ENCODE measurements around the gene TXK. TPM values are rescaled to one million over a fixed set of nuclear protein-coding genes. Genes with fewer than 3 reads are reported as not detected.

TXK gene
- total and polyA plus RNA-seq, 2 of the 13 experiments (the other 11 are each of a cell fraction or from before 2014, with no cell fraction given), result not detected

DNA sequence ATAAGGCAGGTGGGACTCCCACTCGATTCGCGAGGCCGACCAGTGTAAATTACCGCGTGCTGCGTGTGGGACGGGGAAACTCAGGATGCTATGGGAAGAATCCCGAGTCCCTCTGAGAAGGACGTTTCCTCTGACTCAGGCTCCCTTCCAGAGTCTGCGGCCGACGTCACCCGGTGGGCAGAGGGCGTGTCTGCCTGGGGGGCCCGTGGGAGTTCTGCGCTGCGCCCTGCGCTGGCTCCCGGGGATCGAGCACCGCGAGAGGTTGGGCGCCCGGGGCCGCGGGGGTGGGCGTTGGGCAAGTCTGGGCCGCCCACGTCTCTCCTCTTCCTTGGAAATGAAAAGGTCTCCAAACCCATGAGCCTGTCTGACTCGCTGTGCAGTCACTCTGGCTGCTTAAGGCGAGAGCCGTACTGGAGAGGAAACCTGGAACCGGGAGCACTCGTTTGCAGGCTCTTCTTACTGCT is 116.9 kb downstream of the TXK start (continued):
- TF ChIP-seq HNRNPH1 (optimal IDR thresholded peaks at IDR 0.05; ENCODE audit: low read depth, low read length) (no peak), GLMP (CRISPR knock-in tag; IDR thresholded peaks at IDR 0.05; ENCODE audit: borderline replicate concordance) (no peak), TMF1 (CRISPR knock-in tag; IDR thresholded peaks at IDR 0.05; ENCODE audit: low read depth) (no peak), KDM2A (CRISPR knock-in tag; IDR thresholded peaks at IDR 0.05; ENCODE audit: borderline replicate concordance, low read depth) (peak; percentile 37; the same call in 1 of the 2 replicates), NFE2L1 (CRISPR knock-in tag; IDR thresholded peaks at IDR 0.05; ENCODE audit: borderline replicate concordance) (no peak), BRCA1 (CRISPR knock-in tag; IDR thresholded peaks at IDR 0.05) (no peak), TBX2 (CRISPR knock-in tag; IDR thresholded peaks at IDR 0.05; ENCODE audit: borderline replicate concordance) (no peak), NCOA2 (CRISPR knock-in tag; IDR thresholded peaks at IDR 0.05) (no peak), MIER2 (CRISPR knock-in tag; IDR thresholded peaks at IDR 0.05) (no peak), ZNF605 (CRISPR knock-in tag; IDR thresholded peaks at IDR 0.05) (no peak), SNRNP70 (IDR thresholded peaks at IDR 0.05; ENCODE audit: low read depth, low read length) (no peak), EEA1 (CRISPR knock-in tag; IDR thresholded peaks at IDR 0.05; ENCODE audit: borderline replicate concordance) (no peak), ZNF225 (CRISPR knock-in tag; IDR thresholded peaks at IDR 0.05) (no peak), CREBL2 (CRISPR knock-in tag; IDR thresholded peaks at IDR 0.05; ENCODE audit: borderline replicate concordance) (no peak), RFX1 (IDR thresholded peaks at IDR 0.05) (no peak), MBD4 (IDR thresholded peaks at IDR 0.05; ENCODE audit: borderline replicate concordance, low read length) (no peak)
- TF ChIP-seq, protein P1, sequence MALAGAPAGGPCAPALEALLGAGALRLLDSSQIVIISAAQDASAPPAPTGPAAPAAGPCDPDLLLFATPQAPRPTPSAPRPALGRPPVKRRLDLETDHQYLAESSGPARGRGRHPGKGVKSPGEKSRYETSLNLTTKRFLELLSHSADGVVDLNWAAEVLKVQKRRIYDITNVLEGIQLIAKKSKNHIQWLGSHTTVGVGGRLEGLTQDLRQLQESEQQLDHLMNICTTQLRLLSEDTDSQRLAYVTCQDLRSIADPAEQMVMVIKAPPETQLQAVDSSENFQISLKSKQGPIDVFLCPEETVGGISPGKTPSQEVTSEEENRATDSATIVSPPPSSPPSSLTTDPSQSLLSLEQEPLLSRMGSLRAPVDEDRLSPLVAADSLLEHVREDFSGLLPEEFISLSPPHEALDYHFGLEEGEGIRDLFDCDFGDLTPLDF (CRISPR knock-in tag; IDR thresholded peaks at IDR 0.05), result no peak
- TF ChIP-seq, protein P2, sequence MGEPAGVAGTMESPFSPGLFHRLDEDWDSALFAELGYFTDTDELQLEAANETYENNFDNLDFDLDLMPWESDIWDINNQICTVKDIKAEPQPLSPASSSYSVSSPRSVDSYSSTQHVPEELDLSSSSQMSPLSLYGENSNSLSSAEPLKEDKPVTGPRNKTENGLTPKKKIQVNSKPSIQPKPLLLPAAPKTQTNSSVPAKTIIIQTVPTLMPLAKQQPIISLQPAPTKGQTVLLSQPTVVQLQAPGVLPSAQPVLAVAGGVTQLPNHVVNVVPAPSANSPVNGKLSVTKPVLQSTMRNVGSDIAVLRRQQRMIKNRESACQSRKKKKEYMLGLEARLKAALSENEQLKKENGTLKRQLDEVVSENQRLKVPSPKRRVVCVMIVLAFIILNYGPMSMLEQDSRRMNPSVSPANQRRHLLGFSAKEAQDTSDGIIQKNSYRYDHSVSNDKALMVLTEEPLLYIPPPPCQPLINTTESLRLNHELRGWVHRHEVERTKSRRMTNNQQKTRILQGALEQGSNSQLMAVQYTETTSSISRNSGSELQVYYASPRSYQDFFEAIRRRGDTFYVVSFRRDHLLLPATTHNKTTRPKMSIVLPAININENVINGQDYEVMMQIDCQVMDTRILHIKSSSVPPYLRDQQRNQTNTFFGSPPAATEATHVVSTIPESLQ (CRISPR knock-in tag; conservative IDR thresholded peaks at IDR 0.05), result no peak
- TF ChIP-seq, protein P3, sequence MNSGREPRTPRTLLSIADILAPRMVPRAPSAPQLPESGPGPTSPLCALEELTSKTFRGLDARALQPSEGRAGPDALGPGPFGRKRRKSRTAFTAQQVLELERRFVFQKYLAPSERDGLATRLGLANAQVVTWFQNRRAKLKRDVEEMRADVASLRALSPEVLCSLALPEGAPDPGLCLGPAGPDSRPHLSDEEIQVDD (CRISPR knock-in tag; IDR thresholded peaks at IDR 0.05; ENCODE audit: borderline replicate concordance), result no peak
- TF ChIP-seq, protein P4, sequence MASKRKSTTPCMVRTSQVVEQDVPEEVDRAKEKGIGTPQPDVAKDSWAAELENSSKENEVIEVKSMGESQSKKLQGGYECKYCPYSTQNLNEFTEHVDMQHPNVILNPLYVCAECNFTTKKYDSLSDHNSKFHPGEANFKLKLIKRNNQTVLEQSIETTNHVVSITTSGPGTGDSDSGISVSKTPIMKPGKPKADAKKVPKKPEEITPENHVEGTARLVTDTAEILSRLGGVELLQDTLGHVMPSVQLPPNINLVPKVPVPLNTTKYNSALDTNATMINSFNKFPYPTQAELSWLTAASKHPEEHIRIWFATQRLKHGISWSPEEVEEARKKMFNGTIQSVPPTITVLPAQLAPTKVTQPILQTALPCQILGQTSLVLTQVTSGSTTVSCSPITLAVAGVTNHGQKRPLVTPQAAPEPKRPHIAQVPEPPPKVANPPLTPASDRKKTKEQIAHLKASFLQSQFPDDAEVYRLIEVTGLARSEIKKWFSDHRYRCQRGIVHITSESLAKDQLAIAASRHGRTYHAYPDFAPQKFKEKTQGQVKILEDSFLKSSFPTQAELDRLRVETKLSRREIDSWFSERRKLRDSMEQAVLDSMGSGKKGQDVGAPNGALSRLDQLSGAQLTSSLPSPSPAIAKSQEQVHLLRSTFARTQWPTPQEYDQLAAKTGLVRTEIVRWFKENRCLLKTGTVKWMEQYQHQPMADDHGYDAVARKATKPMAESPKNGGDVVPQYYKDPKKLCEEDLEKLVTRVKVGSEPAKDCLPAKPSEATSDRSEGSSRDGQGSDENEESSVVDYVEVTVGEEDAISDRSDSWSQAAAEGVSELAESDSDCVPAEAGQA (IDR thresholded peaks at IDR 0.05; ENCODE audit: low read depth), result no peak
- TF ChIP-seq, protein P4 (CRISPR knock-in tag; IDR thresholded peaks at IDR 0.05; ENCODE audit: borderline replicate concordance), result no peak

All from HepG2 (cell line).